ENCODE data around the gene HSBP1L1. TPM values are rescaled to one million over a fixed set of nuclear protein-coding genes. Genes with fewer than 3 reads are reported as not detected.

HSBP1L1 gene
- polyA plus RNA-seq, 2 of the 4 experiments (the other 2 are of a cell fraction): 17.7 to 19.1 TPM

DNA sequence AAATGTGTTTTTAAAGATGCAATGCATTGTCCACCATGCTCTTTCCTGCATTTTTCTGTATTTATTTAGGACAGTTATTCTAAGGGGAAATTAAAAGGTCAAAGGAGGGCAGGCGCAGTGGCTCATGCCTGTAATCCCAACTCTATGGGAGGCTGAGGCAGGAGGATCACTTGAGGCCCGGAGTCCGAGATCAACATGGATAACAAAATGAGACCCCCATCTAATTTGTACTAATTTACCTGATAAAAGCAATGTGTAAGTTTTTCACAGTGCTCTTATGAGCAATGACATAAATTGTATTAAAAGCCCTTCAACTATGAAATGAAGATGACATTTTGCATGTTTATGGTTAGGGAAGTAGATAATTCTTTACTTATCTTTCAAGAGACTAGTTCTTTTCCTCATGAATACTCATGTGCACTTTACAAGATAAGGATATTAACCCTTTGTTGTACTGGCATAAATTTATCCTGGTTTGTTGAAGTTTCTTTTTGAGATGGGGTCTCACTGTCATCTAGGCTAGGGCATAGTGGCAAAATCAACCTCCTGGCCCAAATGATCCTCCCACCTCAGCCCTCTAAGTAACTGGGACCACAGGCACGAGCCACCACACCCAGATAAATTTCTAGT, 9.7 kb downstream of the HSBP1L1 start:
- Histone ChIP-seq H3K4me2 (no peak overlapping the region), H3K4me3 (no peak overlapping the region), H3K27ac (no peak overlapping the region), H3K9me3 (no peaks in the 10 kb centered on the region), H3K4me1 (no peaks in the 10 kb centered on the region)
- CTCF ChIA-PET: interaction anchor here (1.7 to 1.9 kb wide), 2 partner anchors 8 to 11 kb away, joined by 5 to 6 read pairs; no protein-coding TSS in a partner anchor
- POLR2A ChIA-PET: no interaction called here
- 94% methylated on average over 4 of the region's 4 CpGs for WGBS (ENCODE audit: missing lambda C conversion rate)
- no peak for TF ChIP-seq PHF8 (IDR thresholded peaks at IDR 0.05; ENCODE audit: borderline replicate concordance, low read depth)
- no peak for TF ChIP-seq TFCP2L1 (CRISPR knock-in tag; IDR thresholded peaks at IDR 0.05)
- TF ChIP-seq RARB (CRISPR knock-in tag; IDR thresholded peaks at IDR 0.05): no peak
- TF ChIP-seq EP300 (IDR thresholded peaks at IDR 0.05): no peak
- no peak for TF ChIP-seq GATA3 (IDR thresholded peaks at IDR 0.05; ENCODE audit: borderline replicate concordance)
- TF ChIP-seq HOXB5 (CRISPR knock-in tag; IDR thresholded peaks at IDR 0.05): no peak
- TF ChIP-seq ESRRA (IDR thresholded peaks at IDR 0.05; ENCODE audit: borderline replicate concordance, low read length): no peak
- TF ChIP-seq, protein P1, sequence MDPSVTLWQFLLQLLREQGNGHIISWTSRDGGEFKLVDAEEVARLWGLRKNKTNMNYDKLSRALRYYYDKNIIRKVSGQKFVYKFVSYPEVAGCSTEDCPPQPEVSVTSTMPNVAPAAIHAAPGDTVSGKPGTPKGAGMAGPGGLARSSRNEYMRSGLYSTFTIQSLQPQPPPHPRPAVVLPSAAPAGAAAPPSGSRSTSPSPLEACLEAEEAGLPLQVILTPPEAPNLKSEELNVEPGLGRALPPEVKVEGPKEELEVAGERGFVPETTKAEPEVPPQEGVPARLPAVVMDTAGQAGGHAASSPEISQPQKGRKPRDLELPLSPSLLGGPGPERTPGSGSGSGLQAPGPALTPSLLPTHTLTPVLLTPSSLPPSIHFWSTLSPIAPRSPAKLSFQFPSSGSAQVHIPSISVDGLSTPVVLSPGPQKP (IDR thresholded peaks at IDR 0.05; ENCODE audit: low read depth, low read length): no peak
- no peak for TF ChIP-seq CHD2 (IDR thresholded peaks at IDR 0.05; ENCODE audit: low read length, partially characterized antibody)
- TF ChIP-seq RCOR1 (IDR thresholded peaks at IDR 0.05; ENCODE audit: low read depth, low read length): no peak
- no peak for TF ChIP-seq BHLHE40 (IDR thresholded peaks at IDR 0.05; ENCODE audit: low read depth, low read length)
- no peak for TF ChIP-seq SMC3 (IDR thresholded peaks at IDR 0.05)
- no peak for TF ChIP-seq FOSB (CRISPR knock-in tag; IDR thresholded peaks at IDR 0.05)
- no peak for TF ChIP-seq JUNB (IDR thresholded peaks at IDR 0.05)
- DNase-seq (ENCODE audit: low read depth in 1 of 2, low spot score in 1 of 2): no peak
- FAIRE-seq: no peak
- no peak for ATAC-seq

DNA sequence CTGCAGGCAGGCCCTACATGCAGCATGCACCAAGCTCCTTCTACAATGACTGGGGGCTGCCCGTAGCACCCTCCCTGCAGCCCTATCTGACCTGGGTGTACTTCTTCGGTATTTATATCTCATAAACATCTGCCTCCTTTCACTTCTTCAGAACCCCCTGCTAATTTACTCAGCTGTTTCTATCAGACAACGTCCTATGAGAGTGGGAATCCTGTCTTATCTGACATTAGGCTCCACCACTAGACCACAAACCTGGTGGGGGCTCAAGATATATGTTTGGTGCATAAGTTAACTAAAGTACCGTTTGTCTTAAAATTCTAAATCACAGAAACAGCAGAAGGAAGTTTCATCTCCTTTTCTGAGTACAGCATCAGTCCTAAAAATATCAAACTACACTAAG, 10.6 kb downstream of the HSBP1L1 start:
- DNase-seq (ENCODE audit: low read depth in 1 of 2, low spot score in 1 of 2): no peak
- Histone ChIP-seq H3K9me3 (no peaks in the 10 kb centered on the region), H3K27ac (no peak overlapping the region), H3K4me1 (no peaks in the 10 kb centered on the region), H3K4me3 (no peak overlapping the region), H3K4me2 (no peak overlapping the region)
- no peak for TF ChIP-seq MAFK (IDR thresholded peaks at IDR 0.05; ENCODE audit: partially characterized antibody)
- TF ChIP-seq KDM5A (IDR thresholded peaks at IDR 0.05): no peak
- TF ChIP-seq, protein P2, sequence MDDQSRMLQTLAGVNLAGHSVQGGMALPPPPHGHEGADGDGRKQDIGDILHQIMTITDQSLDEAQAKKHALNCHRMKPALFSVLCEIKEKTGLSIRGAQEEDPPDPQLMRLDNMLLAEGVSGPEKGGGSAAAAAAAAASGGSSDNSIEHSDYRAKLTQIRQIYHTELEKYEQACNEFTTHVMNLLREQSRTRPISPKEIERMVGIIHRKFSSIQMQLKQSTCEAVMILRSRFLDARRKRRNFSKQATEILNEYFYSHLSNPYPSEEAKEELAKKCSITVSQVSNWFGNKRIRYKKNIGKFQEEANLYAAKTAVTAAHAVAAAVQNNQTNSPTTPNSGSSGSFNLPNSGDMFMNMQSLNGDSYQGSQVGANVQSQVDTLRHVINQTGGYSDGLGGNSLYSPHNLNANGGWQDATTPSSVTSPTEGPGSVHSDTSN (IDR thresholded peaks at IDR 0.05): no peak
- FAIRE-seq: no peak
- ATAC-seq: no peak
- 92% methylated on average over 4 of the region's 4 CpGs for WGBS (ENCODE audit: missing lambda C conversion rate)
- ChIA-PET CTCF (no interaction called here), POLR2A (no interaction called here)

DNA sequence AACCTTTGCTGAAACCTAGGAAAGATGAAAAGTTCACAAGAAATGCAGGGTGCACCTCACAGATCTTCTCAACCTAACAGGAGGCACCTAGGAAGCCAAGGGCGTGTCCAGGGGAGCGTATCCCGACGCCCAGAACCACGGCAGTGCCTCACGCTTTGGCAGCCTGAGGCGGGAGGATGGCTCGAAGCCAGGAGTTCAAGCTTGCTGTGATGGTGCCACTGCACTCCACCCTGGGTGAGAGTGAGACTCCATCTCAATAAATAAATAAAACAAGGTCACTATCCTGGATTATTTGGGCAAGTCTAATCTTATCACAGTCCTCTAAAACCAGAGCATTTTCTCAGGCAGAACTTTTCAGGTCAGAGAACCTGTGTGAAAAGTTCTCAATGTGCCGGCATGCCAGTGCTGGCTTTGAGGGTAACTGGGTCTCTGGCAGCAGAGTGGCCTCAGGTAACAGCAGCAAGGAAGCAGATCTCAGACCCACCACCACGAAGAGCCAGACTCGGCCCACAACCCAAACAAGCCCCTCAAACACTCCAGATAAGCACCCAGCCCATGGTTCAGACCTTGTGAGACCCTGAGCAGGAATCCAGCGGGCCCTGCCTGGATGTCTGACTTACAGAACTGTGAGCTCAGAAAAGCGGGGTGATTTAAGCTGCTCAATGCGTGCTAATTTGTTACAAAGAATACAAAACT, 11.7 kb downstream of the HSBP1L1 start:
- POLR2A ChIA-PET: interaction anchor here (1.0 kb wide), 1 partner anchor 12 kb away, joined by 3 read pairs; no protein-coding TSS in a partner anchor
- WGBS (ENCODE audit: missing lambda C conversion rate): 86% methylated on average over 14 of the region's 14 CpGs
- H3K27ac ChIP-seq: no peak overlapping the region
- ATAC-seq (no peak), FAIRE-seq (no peak), DNase-seq (ENCODE audit: low read depth in 1 of 2, low spot score in 1 of 2) (no peak)
- TF ChIP-seq FOSB (CRISPR knock-in tag; IDR thresholded peaks at IDR 0.05): no peak
- no peak for TF ChIP-seq BHLHE40 (IDR thresholded peaks at IDR 0.05; ENCODE audit: low read depth, low read length)
- TF ChIP-seq NR3C1 (IDR thresholded peaks at IDR 0.05): no peak
- no peak for TF ChIP-seq CHD4 (IDR thresholded peaks at IDR 0.05; ENCODE audit: borderline replicate concordance)
- TF ChIP-seq KDM5A (IDR thresholded peaks at IDR 0.05): no peak
- TF ChIP-seq, protein P3, sequence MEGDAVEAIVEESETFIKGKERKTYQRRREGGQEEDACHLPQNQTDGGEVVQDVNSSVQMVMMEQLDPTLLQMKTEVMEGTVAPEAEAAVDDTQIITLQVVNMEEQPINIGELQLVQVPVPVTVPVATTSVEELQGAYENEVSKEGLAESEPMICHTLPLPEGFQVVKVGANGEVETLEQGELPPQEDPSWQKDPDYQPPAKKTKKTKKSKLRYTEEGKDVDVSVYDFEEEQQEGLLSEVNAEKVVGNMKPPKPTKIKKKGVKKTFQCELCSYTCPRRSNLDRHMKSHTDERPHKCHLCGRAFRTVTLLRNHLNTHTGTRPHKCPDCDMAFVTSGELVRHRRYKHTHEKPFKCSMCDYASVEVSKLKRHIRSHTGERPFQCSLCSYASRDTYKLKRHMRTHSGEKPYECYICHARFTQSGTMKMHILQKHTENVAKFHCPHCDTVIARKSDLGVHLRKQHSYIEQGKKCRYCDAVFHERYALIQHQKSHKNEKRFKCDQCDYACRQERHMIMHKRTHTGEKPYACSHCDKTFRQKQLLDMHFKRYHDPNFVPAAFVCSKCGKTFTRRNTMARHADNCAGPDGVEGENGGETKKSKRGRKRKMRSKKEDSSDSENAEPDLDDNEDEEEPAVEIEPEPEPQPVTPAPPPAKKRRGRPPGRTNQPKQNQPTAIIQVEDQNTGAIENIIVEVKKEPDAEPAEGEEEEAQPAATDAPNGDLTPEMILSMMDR (IDR thresholded peaks at IDR 0.05): no peak
- no peak for TF ChIP-seq POLR2A (IDR thresholded peaks at IDR 0.05; ENCODE audit: low read length)
- no peak for TF ChIP-seq TFCP2L1 (CRISPR knock-in tag; IDR thresholded peaks at IDR 0.05)
- TF ChIP-seq HOXB5 (CRISPR knock-in tag; IDR thresholded peaks at IDR 0.05): no peak
- no peak for TF ChIP-seq EHF (CRISPR knock-in tag; IDR thresholded peaks at IDR 0.05)
- TF ChIP-seq CEBPB (IDR thresholded peaks at IDR 0.05): no peak
- no peak for TF ChIP-seq EHMT2 (IDR thresholded peaks at IDR 0.05; ENCODE audit: low read depth)
- no peaks in the 10 kb centered on the region for H3K4me1 ChIP-seq
- H3K4me3 ChIP-seq: no peak overlapping the region
- H3K9me3 ChIP-seq: no peaks in the 10 kb centered on the region
- H3K4me2 ChIP-seq: no peak overlapping the region
- CTCF ChIA-PET: interaction anchor here (1.3 kb wide), 1 partner anchor 11 kb away, joined by 3 read pairs; no protein-coding TSS in a partner anchor

Data from A549 (cell line).